GM19023 (cell line): ENCODE data around the gene KDM4B.
A peak's percentile ranks its signal among the peaks of the same experiment; 100 is the strongest.

Source experiments
- ATAC-seq: cut with Tn5 transposase; IDR thresholded peaks from one replicate; pipeline ENCODE4 v1.9.1; 2021; ENCODE audit warnings: mild to moderate bottlenecking, moderate library complexity; ENCODE audit not compliant: unreplicated experiment

Gene KDM4B

DNA sequence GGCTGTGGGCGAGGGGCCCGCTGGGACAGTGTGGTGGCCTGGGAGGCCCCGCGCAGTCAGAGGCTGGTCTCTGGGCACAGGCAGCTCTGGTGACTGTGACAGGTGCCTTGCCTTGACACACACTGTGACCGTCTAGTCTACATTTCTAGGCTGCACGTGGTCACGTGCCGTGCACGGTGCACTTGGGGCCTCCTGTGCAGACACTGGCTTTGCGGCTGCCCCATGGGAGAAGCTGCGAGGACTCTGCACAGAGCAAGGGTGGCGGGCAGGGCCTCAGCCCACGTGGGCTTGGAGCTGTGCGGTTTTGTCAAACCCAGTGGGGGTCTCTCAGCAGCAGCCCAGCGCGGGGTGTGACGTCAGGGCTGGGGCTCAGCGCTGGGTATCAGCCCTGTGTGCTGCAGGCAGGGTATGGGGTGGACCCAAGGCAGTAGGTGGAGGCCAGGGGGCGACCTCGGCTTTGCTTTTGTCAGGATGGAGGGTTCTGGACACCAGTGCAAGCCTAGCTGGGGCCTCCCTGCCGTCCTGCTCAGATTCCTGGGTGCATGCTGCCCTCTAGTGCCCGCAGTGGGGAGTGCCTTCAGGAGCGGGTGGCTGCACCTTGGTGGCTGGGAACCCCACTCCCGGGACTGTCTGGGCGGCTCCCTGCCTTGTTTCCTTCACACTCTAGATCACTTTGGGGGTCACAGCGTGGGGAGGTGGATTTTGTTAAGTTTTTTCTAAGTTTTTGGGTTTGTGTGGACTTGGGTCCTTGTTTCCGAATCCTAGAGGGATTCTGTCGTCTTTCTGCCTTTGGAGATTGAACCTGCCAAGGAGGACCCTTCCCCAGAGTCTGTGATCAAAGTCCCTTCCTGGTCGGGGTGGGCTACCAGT, 62.6 kb downstream of the KDM4B start:
- ATAC-seq = peak; percentile 58

DNA sequence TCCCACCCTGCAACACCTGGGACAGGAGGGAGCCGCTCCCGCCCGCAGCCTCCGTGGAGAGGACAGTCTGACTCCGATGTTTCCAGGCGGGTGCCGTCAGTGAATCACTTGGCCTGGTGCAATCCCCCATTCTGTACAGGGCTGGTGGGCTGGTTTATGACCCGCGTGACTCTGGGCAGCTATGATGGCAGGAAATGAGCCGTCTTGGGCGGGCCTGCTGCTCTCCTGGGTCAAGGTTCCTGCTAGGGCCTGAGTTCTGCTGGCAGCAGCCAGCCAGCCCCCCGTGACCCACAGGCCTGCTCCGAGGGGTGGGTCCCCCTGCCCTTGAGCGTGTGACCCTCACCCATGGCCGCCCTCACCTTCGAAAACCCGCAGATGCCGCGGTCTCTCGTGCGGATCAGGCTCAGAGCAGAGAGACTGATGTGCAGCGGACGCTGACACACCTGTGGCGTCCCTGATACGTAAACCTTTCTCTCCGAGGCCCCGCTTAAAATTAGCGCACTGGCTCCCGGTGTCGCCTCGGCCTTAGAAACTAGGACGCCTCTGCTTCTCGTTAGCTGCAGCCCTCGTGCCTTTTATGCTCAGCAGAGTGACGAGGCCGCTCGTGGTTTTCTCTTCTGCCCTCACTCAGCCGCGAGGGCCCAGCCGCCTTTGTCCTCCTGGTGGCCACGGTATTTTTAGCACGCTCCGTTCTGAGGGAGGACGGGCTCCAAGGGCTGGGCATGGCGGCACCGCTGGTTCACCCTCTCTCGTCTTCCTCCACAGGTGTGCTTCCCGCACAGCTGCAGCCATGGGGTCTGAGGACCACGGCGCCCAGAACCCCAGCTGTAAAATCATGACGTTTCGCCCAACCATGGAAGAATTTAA, 63.4 kb downstream of the KDM4B start:
- ATAC-seq = no peak

- ATAC-seq = no peak
These were observed 66.3 kb downstream of the KDM4B start for GRCh38 chr19:5035105-5035761.

- no peak for ATAC-seq
These were observed 67.1 kb downstream of the KDM4B start for GRCh38 chr19:5035793-5036697.

DNA sequence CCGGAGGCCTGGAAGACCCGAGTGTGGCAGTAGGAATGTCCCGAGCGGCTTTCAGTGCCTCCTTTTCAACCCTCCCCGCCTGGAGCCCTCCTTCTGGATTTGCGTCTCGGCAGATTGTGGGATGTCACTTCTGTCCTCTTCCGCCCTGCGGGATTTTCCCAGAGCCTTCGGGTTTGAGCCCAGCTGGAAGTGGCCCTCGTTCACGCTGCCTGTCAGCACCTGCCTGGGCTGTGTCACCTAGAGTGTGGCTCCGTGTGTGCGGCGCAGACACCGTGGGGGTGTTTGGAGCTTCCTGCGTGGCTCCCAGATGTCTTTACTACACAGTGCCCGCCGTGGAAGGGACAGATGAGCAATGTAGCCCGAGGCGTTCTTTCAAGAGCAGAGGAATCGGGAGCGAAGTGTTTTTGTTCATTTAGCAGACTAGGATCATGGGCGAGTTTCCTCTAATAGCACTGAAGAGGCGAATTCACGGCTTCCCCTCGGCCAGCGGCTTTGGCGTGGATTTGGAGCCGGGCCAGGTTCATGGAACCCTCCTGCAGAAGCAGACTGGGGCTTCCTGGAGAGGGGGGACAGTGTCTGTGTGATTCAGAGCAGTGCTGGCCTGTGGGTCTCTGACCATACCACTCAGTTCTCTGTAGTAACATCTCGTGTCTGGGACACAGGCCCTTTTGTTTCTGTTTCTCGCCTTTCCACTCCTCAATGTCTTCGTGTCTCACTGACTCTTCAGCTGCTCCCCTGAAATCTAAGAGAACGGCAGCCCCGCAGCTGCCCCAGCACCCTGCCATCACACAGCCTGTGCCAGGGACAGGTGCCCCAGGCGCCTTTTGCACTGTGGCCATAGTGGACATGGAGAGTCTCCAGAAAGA, 68.0 kb downstream of the KDM4B start:
- ATAC-seq = no peak

DNA sequence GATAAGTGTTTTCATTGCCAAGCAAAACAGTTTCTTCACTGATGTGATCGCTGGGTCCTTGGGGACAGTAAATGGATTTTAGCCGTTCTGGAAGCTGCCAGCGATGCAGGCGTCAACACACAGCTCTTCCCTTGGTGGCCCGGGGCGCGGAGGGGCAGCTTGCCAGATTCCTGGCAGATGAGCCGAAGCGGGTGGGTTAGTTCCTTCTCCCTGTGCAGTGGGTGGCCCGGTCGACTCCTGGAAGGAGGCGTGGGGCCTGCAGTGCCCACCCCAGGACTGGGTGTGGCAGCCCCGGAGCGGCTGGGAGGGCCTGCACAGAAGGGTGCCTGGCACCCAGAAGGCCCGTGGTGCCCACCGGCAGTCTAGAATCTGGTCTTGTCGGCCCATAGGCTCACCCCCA, 69.0 kb downstream of the KDM4B start:
- no peak for ATAC-seq

GRCh38 chr19:5038631-5039271, 69.8 kb downstream of the KDM4B start:
- ATAC-seq = no peak

- ATAC-seq = no peak
These were observed 71.0 kb downstream of the KDM4B start for GRCh38 chr19:5039642-5040543.

DNA sequence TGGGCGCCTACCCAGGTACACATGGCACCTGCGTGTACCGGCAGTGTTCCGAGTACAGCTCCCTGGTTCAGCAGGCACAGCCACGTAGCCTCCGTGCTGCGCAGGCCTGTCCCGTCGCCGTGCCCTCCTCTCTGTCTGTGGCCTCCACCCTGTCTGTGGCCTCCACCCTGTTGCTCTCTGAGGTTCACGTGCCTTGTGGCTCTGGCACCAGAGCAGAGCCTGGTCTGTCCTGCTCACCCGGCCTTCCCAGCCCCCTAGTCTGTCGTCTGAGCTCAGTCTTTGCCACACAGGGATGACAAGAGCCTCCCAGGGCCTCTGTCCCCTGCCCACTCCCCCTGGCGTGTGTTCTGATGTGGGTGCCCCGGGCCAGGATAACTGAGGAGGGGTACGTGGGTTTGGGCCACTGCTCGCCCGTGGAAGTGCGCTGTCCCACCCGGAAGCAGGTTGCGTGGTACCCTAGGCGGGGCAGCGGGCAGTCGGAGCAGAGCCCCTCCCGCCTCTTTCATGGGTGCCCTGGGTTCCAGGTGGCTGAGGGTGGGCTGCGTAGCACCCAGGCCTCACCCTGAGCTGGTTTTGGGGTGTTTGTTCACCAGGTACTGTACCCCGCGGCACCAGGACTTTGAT, 71.7 kb downstream of the KDM4B start:
- ATAC-seq = no peak

- ATAC-seq = no peak
These were observed 72.4 kb downstream of the KDM4B start for GRCh38 chr19:5041168-5041912.

DNA sequence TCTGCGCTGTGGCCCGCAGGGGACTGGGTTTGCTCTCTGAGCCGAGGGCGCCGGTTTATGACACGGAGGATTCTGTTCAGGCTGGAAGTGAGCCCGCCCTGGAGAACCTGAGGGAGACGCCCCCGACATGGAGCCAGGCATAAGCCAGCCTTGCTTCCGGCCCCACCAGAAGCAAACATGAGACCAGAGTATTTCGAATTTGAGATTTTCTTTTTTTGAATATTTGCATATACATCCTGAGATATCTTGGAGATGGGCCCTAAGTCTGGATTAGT, 72.9 kb downstream of the KDM4B start:
- ATAC-seq = no peak

DNA sequence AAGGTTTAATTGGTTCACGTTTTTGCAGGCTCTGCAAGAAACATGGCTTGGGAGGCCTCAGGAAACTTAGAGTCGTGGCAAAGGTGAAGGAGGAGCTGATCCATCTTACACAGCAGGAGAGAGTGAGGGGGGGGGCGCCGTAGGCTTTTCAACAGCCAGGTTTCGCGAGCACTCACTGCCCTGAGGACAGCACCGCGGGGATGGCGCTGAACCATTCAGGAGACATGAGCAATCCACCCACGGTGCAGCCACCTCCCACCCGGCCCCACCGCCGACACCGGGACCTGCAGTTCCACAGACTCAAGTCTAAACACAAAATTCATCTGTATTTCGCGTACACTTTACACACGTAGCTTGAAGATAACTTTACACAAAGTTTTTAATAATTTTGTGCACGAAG, 73.6 kb downstream of the KDM4B start:
- no peak for ATAC-seq

DNA sequence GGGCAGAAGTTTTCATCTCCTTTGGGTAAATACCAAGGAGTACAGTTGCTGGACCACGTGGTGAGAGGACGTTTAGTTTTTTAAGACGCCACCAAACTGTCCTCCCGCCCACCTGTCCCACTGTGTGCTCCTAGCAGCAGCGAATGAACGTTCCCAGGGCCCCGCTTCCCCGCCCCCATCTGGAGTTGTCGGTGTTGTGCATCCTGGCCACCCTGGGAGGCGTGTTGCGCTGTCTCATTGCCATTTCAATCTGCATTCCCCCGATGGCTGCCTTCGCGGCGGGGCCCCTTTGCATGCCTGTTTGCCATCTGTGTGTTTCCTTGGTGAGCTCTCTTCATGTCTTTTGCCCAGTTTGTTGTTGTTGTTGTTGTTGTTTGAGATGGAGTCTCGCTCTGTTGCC, 76.1 kb downstream of the KDM4B start:
- no peak for ATAC-seq

DNA sequence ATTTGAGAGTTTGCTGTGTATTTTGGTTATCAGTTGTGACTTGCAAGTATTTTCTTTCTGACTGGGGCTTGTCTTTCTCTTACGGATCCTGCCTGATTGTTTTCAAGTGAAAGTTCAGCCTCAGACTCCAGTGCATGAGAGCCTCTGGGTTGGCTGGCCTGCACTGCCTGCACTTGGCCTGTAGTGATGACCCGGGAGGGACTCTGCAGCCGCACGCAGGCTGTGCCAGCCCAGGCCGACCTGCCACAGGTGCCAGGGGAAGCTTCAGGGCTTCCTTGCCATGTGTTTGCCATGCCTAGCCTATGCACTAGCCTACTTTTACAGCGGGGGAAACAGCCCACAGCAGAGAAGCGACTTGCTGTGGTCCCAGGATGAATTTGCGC, 77.0 kb downstream of the KDM4B start:
- ATAC-seq = no peak

GRCh38 chr19:5046339-5047039, 77.6 kb downstream of the KDM4B start:
- ATAC-seq = no peak

- no peak for ATAC-seq
These were observed 78.5 kb downstream of the KDM4B start for GRCh38 chr19:5047251-5047935.
